Activated CD8-positive, alpha-beta T cell treated with anti-CD3 and anti-CD28 coated beads, Interleukin-2, amount 10 ng/mL, durations not matched to agents 7 days and 5 days (primary cell): ENCODE data around the gene TBC1D5. TPM values are rescaled to one million over a fixed set of nuclear protein-coding genes. Genes with fewer than 3 reads are reported as not detected.
"Not testable (repeated sequence)": the region's sequence is repeated elsewhere in the genome, so short reads cannot be mapped to it uniquely, and the experiment has no call there.

Experiments used
- ATAC-seq: fragments of 150-1000 bp; cut with Tn5 transposase; one replicate; pipeline ENCODE4 v1.10.0; 2021; ENCODE audit warnings: moderate library complexity
- CTCF ChIA-PET: fragments of 350-600 bp; sonication (Branson Sonifier 250); formaldehyde crosslinking; loops from one replicate; lab custom pipeline; 2021; ENCODE audit warnings: antibody characterized with exemption; lab: Charles Lee
- POLR2A ChIA-PET: fragments of 350-600 bp; sonication (Branson Sonifier 250); formaldehyde crosslinking; loops from one replicate; lab custom pipeline; 2021; ENCODE audit warnings: antibody characterized with exemption; lab: Charles Lee
- DNase-seq: peaks from one replicate; pipeline ENCODE4 v3.0.0-alpha.2; 2020
- H3K27ac Mint-ChIP-seq: one replicate; pipeline ENCODE4 v1.8.0; 2021; ENCODE audit warnings: mild to moderate bottlenecking, mixed read lengths
- H3K27me3 Mint-ChIP-seq: one replicate; pipeline ENCODE4 v1.8.0; 2021; ENCODE audit warnings: low read depth, mixed read lengths
- H3K36me3 Mint-ChIP-seq: one replicate; pipeline ENCODE4 v1.8.0; 2021; ENCODE audit warnings: low read depth, mixed read lengths
- H3K4me1 Mint-ChIP-seq: one replicate; pipeline ENCODE4 v1.8.0; 2021; ENCODE audit warnings: low read depth, mixed read lengths
- H3K4me3 Mint-ChIP-seq: one replicate; pipeline ENCODE4 v1.8.0; 2021; ENCODE audit warnings: mild to moderate bottlenecking, mixed read lengths
- H3K9me3 Mint-ChIP-seq: one replicate; pipeline ENCODE4 v1.8.0; 2022; ENCODE audit warnings: mixed read lengths; ENCODE audit not compliant: insufficient read depth
- total RNA-seq, 2 experiments: library from RNA; stranded (reverse); gene quantifications; one replicate each; pipeline ENCODE4 v1.2.3, GENCODE V29; 2021

Gene TBC1D5
- total RNA-seq, 2 experiments from 2014 or later: 51.2 to 52.8 TPM

GRCh38 chr3:17352620-17353019, 389.8 kb downstream of the TBC1D5 start:
- ATAC-seq: no peak
- DNase-seq: no peak
- H3K4me3 Mint-ChIP-seq: no peak overlapping the region
- POLR2A ChIA-PET: no interaction called here
- CTCF ChIA-PET: no interaction called here
- H3K9me3 Mint-ChIP-seq: no peaks in the 10 kb centered on the region
- H3K27me3 Mint-ChIP-seq: no peaks in the 10 kb centered on the region
- no peak overlapping the region for H3K27ac Mint-ChIP-seq
- peaks cover 7% of the 10 kb centered on the region for H3K4me1 Mint-ChIP-seq
- H3K36me3 Mint-ChIP-seq: peaks cover 2% of the 10 kb centered on the region

GRCh38 chr3:17351193-17351592, 391.2 kb downstream of the TBC1D5 start:
- H3K36me3 Mint-ChIP-seq, H3K27ac Mint-ChIP-seq, H3K9me3 Mint-ChIP-seq, H3K27me3 Mint-ChIP-seq, DNase-seq, H3K4me3 Mint-ChIP-seq, H3K4me1 Mint-ChIP-seq, POLR2A ChIA-PET, ATAC-seq, CTCF ChIA-PET: not testable (repeated sequence)

- Mint-ChIP-seq H3K27me3 (no peaks in the 10 kb centered on the region), H3K4me3 (no peak overlapping the region), H3K4me1 (peaks cover 7% of the 10 kb centered on the region), H3K36me3 (peaks cover 2% of the 10 kb centered on the region), H3K9me3 (no peaks in the 10 kb centered on the region), H3K27ac (no peak overlapping the region)
- no peak for ATAC-seq
- POLR2A ChIA-PET: no interaction called here
- CTCF ChIA-PET: no interaction called here
- no peak for DNase-seq
These were observed 393.3 kb downstream of the TBC1D5 start for GRCh38 chr3:17349093-17349492.

GRCh38 chr3:17342119-17342518, 400.3 kb downstream of the TBC1D5 start:
- no peaks in the 10 kb centered on the region for H3K9me3 Mint-ChIP-seq
- ChIA-PET CTCF (no interaction called here), POLR2A (no interaction called here)
- DNase-seq (no peak), ATAC-seq (no peak)
- H3K27ac Mint-ChIP-seq: no peak overlapping the region
- no peaks in the 10 kb centered on the region for H3K27me3 Mint-ChIP-seq
- no peaks in the 10 kb centered on the region for H3K36me3 Mint-ChIP-seq
- no peaks in the 10 kb centered on the region for H3K4me1 Mint-ChIP-seq
- no peak overlapping the region for H3K4me3 Mint-ChIP-seq

GRCh38 chr3:17340693-17341092, 401.7 kb downstream of the TBC1D5 start:
- CTCF ChIA-PET: no interaction called here
- Mint-ChIP-seq H3K9me3 (no peaks in the 10 kb centered on the region), H3K4me1 (no peaks in the 10 kb centered on the region), H3K36me3 (peaks cover 2% of the 10 kb centered on the region), H3K4me3 (no peak overlapping the region), H3K27me3 (no peaks in the 10 kb centered on the region), H3K27ac (no peak overlapping the region)
- DNase-seq (no peak), ATAC-seq (no peak)
- POLR2A ChIA-PET: no interaction called here

- H3K36me3 Mint-ChIP-seq: peaks cover 2% of the 10 kb centered on the region
- no peaks in the 10 kb centered on the region for H3K4me1 Mint-ChIP-seq
- H3K27ac Mint-ChIP-seq: no peak overlapping the region
- H3K9me3 Mint-ChIP-seq: no peaks in the 10 kb centered on the region
- no peaks in the 10 kb centered on the region for H3K27me3 Mint-ChIP-seq
- CTCF ChIA-PET: no interaction called here
- ATAC-seq (no peak), DNase-seq (no peak)
- POLR2A ChIA-PET: no interaction called here
- H3K4me3 Mint-ChIP-seq: no peak overlapping the region
These were observed 402.2 kb downstream of the TBC1D5 start for GRCh38 chr3:17340261-17340660.

DNA sequence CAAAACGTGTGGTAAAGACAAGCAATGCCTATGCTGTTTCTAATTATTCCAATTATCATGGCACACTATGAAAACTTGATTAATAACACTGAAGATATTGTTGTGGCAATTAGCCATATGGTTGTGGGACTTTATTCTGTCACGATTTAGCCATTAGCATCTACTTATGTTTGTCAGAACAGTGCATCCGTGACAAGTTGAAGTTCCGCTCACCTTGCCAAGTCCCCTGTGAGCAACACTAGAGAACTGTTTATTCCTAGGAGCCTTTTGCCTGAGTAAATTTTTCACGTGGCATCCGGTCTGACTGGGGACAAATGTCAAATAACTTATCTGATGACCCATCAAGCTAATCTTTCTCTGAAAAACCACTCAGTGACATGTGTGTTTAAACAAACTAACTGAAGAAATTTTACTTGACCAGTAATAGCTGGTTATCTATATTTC, 403.3 kb downstream of the TBC1D5 start:
- Mint-ChIP-seq H3K9me3 (no peaks in the 10 kb centered on the region), H3K36me3 (peaks cover 2% of the 10 kb centered on the region), H3K27ac (no peak overlapping the region), H3K4me3 (no peak overlapping the region), H3K4me1 (no peaks in the 10 kb centered on the region), H3K27me3 (no peaks in the 10 kb centered on the region)
- no peak for DNase-seq
- CTCF ChIA-PET: no interaction called here
- no peak for ATAC-seq
- POLR2A ChIA-PET: no interaction called here

DNA sequence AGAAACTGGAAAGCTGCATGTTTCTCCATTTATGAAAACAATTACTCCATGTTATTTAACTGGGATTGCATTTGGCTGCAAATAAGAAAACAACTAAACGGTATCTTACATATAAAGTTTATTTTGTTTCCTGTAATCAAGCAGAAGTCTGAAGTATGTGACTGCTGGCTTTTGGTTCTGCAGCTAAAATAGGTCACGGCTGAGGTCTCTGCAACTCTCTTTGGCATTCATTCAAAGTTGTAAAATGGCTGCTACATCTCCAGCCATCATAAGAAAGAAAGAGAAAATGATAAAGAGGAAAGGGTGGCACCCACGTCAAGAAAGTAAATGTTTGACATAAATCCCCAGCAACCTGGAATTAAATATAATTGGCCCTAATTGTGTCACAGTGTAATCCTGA, 406.1 kb downstream of the TBC1D5 start:
- Mint-ChIP-seq H3K9me3 (no peaks in the 10 kb centered on the region), H3K27ac (no peak overlapping the region), H3K27me3 (no peaks in the 10 kb centered on the region), H3K36me3 (peaks cover 2% of the 10 kb centered on the region), H3K4me3 (no peak overlapping the region), H3K4me1 (no peaks in the 10 kb centered on the region)
- ATAC-seq (no peak), DNase-seq (no peak)
- ChIA-PET CTCF (interaction anchor here (1.4 to 1.6 kb wide), 2 partner anchors 77 to 740 kb away, joined by 3 to 4 read pairs; no protein-coding TSS in a partner anchor), POLR2A (no interaction called here)

- DNase-seq: no peak
- no peak overlapping the region for H3K4me3 Mint-ChIP-seq
- H3K4me1 Mint-ChIP-seq: no peaks in the 10 kb centered on the region
- ChIA-PET CTCF (no interaction called here), POLR2A (no interaction called here)
- no peak overlapping the region for H3K27ac Mint-ChIP-seq
- no peaks in the 10 kb centered on the region for H3K27me3 Mint-ChIP-seq
- H3K36me3 Mint-ChIP-seq: peaks cover 2% of the 10 kb centered on the region
- no peak for ATAC-seq
- H3K9me3 Mint-ChIP-seq: no peaks in the 10 kb centered on the region
These were observed 408.5 kb downstream of the TBC1D5 start for GRCh38 chr3:17333893-17334292.

GRCh38 chr3:17333446-17333845, 409.0 kb downstream of the TBC1D5 start:
- DNase-seq (no peak), ATAC-seq (no peak)
- H3K4me1 Mint-ChIP-seq: no peaks in the 10 kb centered on the region
- peaks cover 2% of the 10 kb centered on the region for H3K36me3 Mint-ChIP-seq
- ChIA-PET POLR2A (no interaction called here), CTCF (no interaction called here)
- no peak overlapping the region for H3K27ac Mint-ChIP-seq
- H3K4me3 Mint-ChIP-seq: no peak overlapping the region
- H3K27me3 Mint-ChIP-seq: no peaks in the 10 kb centered on the region
- no peaks in the 10 kb centered on the region for H3K9me3 Mint-ChIP-seq

DNA sequence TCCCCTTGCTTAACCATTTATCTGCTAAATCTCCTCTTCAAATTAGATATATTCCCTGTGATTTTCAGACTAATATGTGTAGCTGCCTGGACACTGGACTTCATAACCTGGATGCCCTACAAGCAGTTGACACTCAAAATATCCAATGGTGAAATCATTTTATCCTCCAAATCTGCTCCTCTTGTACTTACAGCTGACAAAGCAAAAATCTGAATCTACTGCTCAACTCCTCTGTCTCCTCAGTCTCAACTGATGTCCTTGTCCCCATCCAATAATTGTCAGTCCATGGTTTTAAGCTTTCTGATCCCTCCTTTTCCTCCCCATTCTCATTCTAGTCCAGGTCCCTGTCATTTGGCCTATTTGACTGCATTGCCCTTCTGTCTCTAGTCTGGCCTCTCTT, 411.8 kb downstream of the TBC1D5 start:
- ChIA-PET CTCF (interaction anchor here (1.5 kb wide), 1 partner anchor 16 kb away, joined by 3 read pairs; no protein-coding TSS in a partner anchor), POLR2A (no interaction called here)
- no peaks in the 10 kb centered on the region for H3K27me3 Mint-ChIP-seq
- H3K4me1 Mint-ChIP-seq: no peaks in the 10 kb centered on the region
- H3K36me3 Mint-ChIP-seq: peaks cover 2% of the 10 kb centered on the region
- H3K4me3 Mint-ChIP-seq: no peak overlapping the region
- no peak overlapping the region for H3K27ac Mint-ChIP-seq
- H3K9me3 Mint-ChIP-seq: no peaks in the 10 kb centered on the region
- DNase-seq (no peak), ATAC-seq (no peak)

DNA sequence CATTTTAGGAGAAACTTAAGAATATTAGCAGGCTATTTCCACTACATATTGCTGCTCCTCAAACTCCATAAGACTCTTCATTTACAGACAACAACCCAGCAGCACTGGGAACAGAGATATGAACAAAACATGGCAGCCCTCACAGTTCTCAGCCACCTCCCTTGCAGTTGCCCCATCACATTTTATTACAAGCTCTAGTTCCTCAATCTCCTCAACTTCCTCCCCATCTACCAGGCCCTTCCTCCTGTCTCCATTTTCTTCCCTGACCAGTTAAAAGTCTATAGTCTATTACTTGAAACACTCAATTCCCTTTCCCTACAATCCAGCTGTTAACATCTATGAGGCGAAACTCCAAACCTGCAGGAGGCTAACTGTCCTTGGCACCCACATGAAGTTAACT, 412.5 kb downstream of the TBC1D5 start:
- POLR2A ChIA-PET: no interaction called here
- Mint-ChIP-seq H3K27me3 (no peaks in the 10 kb centered on the region), H3K4me1 (no peaks in the 10 kb centered on the region), H3K4me3 (no peak overlapping the region), H3K27ac (no peak overlapping the region), H3K36me3 (peaks cover 2% of the 10 kb centered on the region), H3K9me3 (no peaks in the 10 kb centered on the region)
- ATAC-seq (no peak), DNase-seq (no peak)
- CTCF ChIA-PET: interaction anchor here (1.5 kb wide), 1 partner anchor 16 kb away, joined by 3 read pairs; no protein-coding TSS in a partner anchor
